SK-N-SH (cell line): ENCODE measurements around the gene WWTR1.

Experiments used
- EP300 ChIP-seq, 2 experiments: IDR thresholded peaks; 2 replicates each; pipeline versions ENCODE4 v1.4.0 to v1.6.1; 2012; ENCODE audit warnings: borderline replicate concordance in 1 of 2, low read depth in 1 of 2, low read length in 1 of 2
- JUND ChIP-seq: IDR thresholded peaks from 2 replicates; pipeline ENCODE4 v1.4.0; 2012
- NFIC ChIP-seq: IDR thresholded peaks from 2 replicates; pipeline ENCODE4 v1.4.0; 2012; ENCODE audit warnings: borderline replicate concordance
- POLR2AphosphoS5 ChIP-seq: IDR thresholded peaks from 2 replicates; pipeline ENCODE4 v1.6.1; 2012; ENCODE audit warnings: low read depth, low read length
- RCOR1 ChIP-seq: fragments of 150-350 bp; IDR thresholded peaks from 2 replicates; pipeline ENCODE4 v1.6.1; 2017; ENCODE audit warnings: antibody characterized with exemption, low read length
- RFX5 ChIP-seq: IDR thresholded peaks from 2 replicates; pipeline ENCODE4 v1.6.1; 2012; ENCODE audit warnings: mild to moderate bottlenecking, improper control_type of control experiment, low read length
- TEAD4 ChIP-seq: IDR thresholded peaks from 2 replicates; pipeline ENCODE4 v1.4.0; 2012; ENCODE audit warnings: mild to moderate bottlenecking, borderline replicate concordance; ENCODE audit not compliant: insufficient read depth
- TF ChIP-seq, protein P1 (sequence below): IDR thresholded peaks from 2 replicates; pipeline ENCODE4 v1.6.1; 2012; ENCODE audit warnings: mild to moderate bottlenecking, low read depth, low read length, moderate library complexity
- TF ChIP-seq, protein P2 (sequence below): fragments of 150-350 bp; IDR thresholded peaks from 2 replicates; pipeline ENCODE4 v1.6.1; 2017; ENCODE audit warnings: antibody characterized with exemption, low read length, low read depth, borderline replicate concordance
- TF ChIP-seq, protein P3 (sequence below): fragments of 200-600 bp; sonication (generic); IDR thresholded peaks from 2 replicates; pipeline ENCODE4 v1.6.1; 2017; ENCODE audit warnings: antibody characterized with exemption, mild to moderate bottlenecking, moderate library complexity
- TF ChIP-seq, protein P4 (sequence below): IDR thresholded peaks from 2 replicates; pipeline ENCODE4 v1.4.0; 2012; ENCODE audit warnings: low read depth, borderline replicate concordance
- TF ChIP-seq, protein P5 (sequence below): IDR thresholded peaks from 2 replicates; pipeline ENCODE4 v1.4.0; 2012; ENCODE audit warnings: low read depth

DNA sequence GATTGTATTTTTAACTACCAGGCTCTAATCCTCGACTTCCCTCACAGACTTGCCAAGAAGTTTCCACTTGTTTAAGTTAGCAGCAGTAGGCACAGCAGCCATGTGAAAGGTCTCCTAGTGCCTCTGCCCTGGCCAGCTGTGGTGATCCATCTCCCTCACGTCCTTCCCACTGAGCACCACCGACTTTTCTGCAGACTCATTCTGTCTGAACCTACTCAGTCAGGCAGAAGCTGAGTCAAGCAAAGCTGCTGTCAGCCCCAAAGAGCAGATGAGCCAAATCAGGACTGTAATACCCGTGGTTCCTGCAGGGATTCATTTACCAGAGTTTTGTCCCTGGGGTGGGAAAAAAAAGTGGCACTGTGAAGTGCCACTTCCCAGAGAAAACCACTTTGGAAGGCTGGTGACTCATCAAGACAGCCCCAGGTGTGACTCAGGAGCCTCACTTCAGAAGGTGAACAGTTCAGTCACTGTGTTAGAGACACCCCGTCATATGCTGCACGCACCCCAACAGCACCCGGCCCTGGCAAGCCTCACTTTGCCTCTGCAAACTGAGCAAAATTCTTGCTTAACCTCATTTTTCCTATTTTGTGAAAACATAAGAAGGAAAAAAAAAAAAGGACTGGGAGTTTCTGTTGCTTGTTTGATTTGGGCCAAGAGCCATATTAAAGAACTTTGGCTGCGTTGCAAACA lies 76.0 kb downstream of the WWTR1 start:
- TF ChIP-seq, protein P1, sequence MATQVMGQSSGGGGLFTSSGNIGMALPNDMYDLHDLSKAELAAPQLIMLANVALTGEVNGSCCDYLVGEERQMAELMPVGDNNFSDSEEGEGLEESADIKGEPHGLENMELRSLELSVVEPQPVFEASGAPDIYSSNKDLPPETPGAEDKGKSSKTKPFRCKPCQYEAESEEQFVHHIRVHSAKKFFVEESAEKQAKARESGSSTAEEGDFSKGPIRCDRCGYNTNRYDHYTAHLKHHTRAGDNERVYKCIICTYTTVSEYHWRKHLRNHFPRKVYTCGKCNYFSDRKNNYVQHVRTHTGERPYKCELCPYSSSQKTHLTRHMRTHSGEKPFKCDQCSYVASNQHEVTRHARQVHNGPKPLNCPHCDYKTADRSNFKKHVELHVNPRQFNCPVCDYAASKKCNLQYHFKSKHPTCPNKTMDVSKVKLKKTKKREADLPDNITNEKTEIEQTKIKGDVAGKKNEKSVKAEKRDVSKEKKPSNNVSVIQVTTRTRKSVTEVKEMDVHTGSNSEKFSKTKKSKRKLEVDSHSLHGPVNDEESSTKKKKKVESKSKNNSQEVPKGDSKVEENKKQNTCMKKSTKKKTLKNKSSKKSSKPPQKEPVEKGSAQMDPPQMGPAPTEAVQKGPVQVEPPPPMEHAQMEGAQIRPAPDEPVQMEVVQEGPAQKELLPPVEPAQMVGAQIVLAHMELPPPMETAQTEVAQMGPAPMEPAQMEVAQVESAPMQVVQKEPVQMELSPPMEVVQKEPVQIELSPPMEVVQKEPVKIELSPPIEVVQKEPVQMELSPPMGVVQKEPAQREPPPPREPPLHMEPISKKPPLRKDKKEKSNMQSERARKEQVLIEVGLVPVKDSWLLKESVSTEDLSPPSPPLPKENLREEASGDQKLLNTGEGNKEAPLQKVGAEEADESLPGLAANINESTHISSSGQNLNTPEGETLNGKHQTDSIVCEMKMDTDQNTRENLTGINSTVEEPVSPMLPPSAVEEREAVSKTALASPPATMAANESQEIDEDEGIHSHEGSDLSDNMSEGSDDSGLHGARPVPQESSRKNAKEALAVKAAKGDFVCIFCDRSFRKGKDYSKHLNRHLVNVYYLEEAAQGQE, result 0 out of 2 replicates have a peak, but pooled peaks have one; percentile 7
- no peak for TF ChIP-seq POLR2AphosphoS5
- TF ChIP-seq, protein P2, sequence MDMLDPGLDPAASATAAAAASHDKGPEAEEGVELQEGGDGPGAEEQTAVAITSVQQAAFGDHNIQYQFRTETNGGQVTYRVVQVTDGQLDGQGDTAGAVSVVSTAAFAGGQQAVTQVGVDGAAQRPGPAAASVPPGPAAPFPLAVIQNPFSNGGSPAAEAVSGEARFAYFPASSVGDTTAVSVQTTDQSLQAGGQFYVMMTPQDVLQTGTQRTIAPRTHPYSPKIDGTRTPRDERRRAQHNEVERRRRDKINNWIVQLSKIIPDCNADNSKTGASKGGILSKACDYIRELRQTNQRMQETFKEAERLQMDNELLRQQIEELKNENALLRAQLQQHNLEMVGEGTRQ, result no peak
- TF ChIP-seq, protein P3, sequence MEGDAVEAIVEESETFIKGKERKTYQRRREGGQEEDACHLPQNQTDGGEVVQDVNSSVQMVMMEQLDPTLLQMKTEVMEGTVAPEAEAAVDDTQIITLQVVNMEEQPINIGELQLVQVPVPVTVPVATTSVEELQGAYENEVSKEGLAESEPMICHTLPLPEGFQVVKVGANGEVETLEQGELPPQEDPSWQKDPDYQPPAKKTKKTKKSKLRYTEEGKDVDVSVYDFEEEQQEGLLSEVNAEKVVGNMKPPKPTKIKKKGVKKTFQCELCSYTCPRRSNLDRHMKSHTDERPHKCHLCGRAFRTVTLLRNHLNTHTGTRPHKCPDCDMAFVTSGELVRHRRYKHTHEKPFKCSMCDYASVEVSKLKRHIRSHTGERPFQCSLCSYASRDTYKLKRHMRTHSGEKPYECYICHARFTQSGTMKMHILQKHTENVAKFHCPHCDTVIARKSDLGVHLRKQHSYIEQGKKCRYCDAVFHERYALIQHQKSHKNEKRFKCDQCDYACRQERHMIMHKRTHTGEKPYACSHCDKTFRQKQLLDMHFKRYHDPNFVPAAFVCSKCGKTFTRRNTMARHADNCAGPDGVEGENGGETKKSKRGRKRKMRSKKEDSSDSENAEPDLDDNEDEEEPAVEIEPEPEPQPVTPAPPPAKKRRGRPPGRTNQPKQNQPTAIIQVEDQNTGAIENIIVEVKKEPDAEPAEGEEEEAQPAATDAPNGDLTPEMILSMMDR, result no peak
- no peak for TF ChIP-seq TEAD4
- TF ChIP-seq, protein P4, sequence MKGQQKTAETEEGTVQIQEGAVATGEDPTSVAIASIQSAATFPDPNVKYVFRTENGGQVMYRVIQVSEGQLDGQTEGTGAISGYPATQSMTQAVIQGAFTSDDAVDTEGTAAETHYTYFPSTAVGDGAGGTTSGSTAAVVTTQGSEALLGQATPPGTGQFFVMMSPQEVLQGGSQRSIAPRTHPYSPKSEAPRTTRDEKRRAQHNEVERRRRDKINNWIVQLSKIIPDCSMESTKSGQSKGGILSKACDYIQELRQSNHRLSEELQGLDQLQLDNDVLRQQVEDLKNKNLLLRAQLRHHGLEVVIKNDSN, result no peak
- TF ChIP-seq JUND, result peak; percentile 50; the same call in 1 of the 2 replicates
- TF ChIP-seq RFX5, result no peak
- TF ChIP-seq RCOR1, result no peak
- peak; percentile 25; the same call in 1 of the 2 replicates for TF ChIP-seq NFIC
- peak in 1 of 2 experiments; percentile 38; a peak in 1 of 4 replicates for TF ChIP-seq EP300 (IDR thresholded peaks at IDR 0.05; ENCODE audit: borderline replicate concordance in 1 of 2, low read depth in 1 of 2, low read length in 1 of 2)
- TF ChIP-seq, protein P5, sequence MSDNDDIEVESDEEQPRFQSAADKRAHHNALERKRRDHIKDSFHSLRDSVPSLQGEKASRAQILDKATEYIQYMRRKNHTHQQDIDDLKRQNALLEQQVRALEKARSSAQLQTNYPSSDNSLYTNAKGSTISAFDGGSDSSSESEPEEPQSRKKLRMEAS, result 0 out of 2 replicates have a peak, but pooled peaks have one; percentile 19
